ENCODE measurements around the gene MEF2A.
"Not testable (repeated sequence)": the region's sequence is repeated elsewhere in the genome, so short reads cannot be mapped to it uniquely, and the experiment has no call there.

The MEF2A gene

GRCh38 chr15:99651023-99651807 is 85.4 kb downstream of the MEF2A start:
- peak; percentile 4 for DNase-seq

GRCh38 chr15:99656205-99656604 is 90.4 kb downstream of the MEF2A start:
- DNase-seq: no peak

- DNase-seq: no peak
Measured at GRCh38 chr15:99657996-99658395, 92.2 kb downstream of the MEF2A start.

GRCh38 chr15:99662903-99663302 is 97.1 kb downstream of the MEF2A start:
- DNase-seq: no peak

GRCh38 chr15:99666073-99666472 is 100.3 kb downstream of the MEF2A start:
- not testable (repeated sequence) for DNase-seq

- DNase-seq: no peak
Measured at GRCh38 chr15:99668533-99669182, 102.9 kb downstream of the MEF2A start.

GRCh38 chr15:99669250-99669649 is 103.5 kb downstream of the MEF2A start:
- no peak for DNase-seq

- DNase-seq: no peak
Measured at GRCh38 chr15:99671926-99672635, 106.3 kb downstream of the MEF2A start.

GRCh38 chr15:99673111-99673510 is 107.3 kb downstream of the MEF2A start:
- DNase-seq: no peak

GRCh38 chr15:99674279-99674678 is 108.5 kb downstream of the MEF2A start:
- DNase-seq: no peak

GRCh38 chr15:99677540-99678134 is 111.9 kb downstream of the MEF2A start:
- DNase-seq: no peak

GRCh38 chr15:99680276-99680675 is 114.5 kb downstream of the MEF2A start:
- no peak for DNase-seq

GRCh38 chr15:99681990-99682389 is 116.2 kb downstream of the MEF2A start:
- DNase-seq: no peak

- no peak for DNase-seq
Measured at GRCh38 chr15:99682455-99682854, 116.7 kb downstream of the MEF2A start.

- DNase-seq: no peak
Measured at GRCh38 chr15:99683000-99683670, 117.4 kb downstream of the MEF2A start.

- no peak for DNase-seq
Measured at GRCh38 chr15:99686290-99686689, 120.5 kb downstream of the MEF2A start.

- no peak for DNase-seq
Measured at GRCh38 chr15:99692825-99693224, 127.0 kb downstream of the MEF2A start.

- DNase-seq: no peak
Measured at GRCh38 chr15:99696096-99696495, 130.3 kb downstream of the MEF2A start.

- DNase-seq: no peak
Measured at GRCh38 chr15:99702895-99703602, 137.3 kb downstream of the MEF2A start.

- no peak for DNase-seq
Measured at GRCh38 chr15:99703603-99704443, 138.0 kb downstream of the MEF2A start.

- DNase-seq: no peak
Measured at GRCh38 chr15:99704444-99704838, 138.7 kb downstream of the MEF2A start.
